Astrocyte of the spinal cord (primary cell): ENCODE results near the gene INO80.

Source experiments
- DNase-seq: peaks from one replicate; pipeline ENCODE4 v3.0.0; 2011; ENCODE audit warnings: low read depth, low spot score
- H3K4me3 ChIP-seq: 2 replicates; pipeline ENCODE4 v1.5.1; 2011; ENCODE audit warnings: low read depth, mild to moderate bottlenecking, low read length, moderate library complexity
- CTCF ChIP-seq: IDR thresholded peaks from 2 replicates; pipeline ENCODE4 v1.5.1; 2012; ENCODE audit warnings: low read depth, mild to moderate bottlenecking, low read length, inconsistent platforms
- in situ Hi-C: cut with HindIII; loops from 2 replicates; pipeline ENCODE4 v1.10.0; 2017; ENCODE audit warnings: low sequenced_read_pairs

INO80 gene

GRCh38 chr15:41116962-41117252, 827 bp upstream of the INO80 start:
- no peak for DNase-seq
- in situ Hi-C loops: no loop called here
- peak overlapping the region; percentile 97 for H3K4me3 ChIP-seq
- TF ChIP-seq CTCF: no peak

GRCh38 chr15:41115652-41116115, 396 bp downstream of the INO80 start:
- peak overlapping the region; percentile 97 for H3K4me3 ChIP-seq
- in situ Hi-C loops: no loop called here
- TF ChIP-seq CTCF: no peak
- no peak for DNase-seq

GRCh38 chr15:41115161-41115651, 874 bp downstream of the INO80 start:
- DNase-seq: peak; percentile 64
- TF ChIP-seq CTCF: peak; percentile 27
- in situ Hi-C loops: no loop called here
- peak overlapping the region; percentile 97 for H3K4me3 ChIP-seq

GRCh38 chr15:41106947-41107346, 9.1 kb downstream of the INO80 start:
- no peak for TF ChIP-seq CTCF
- no peak overlapping the region for H3K4me3 ChIP-seq
- in situ Hi-C loops: no loop called here
- DNase-seq: no peak

GRCh38 chr15:41105348-41106334, 10.4 kb downstream of the INO80 start:
- H3K4me3 ChIP-seq: no peak overlapping the region
- in situ Hi-C loops: no loop called here
- no peak for DNase-seq
- no peak for TF ChIP-seq CTCF

GRCh38 chr15:41104234-41104633, 11.8 kb downstream of the INO80 start:
- DNase-seq: peak; percentile 65
- no peak for TF ChIP-seq CTCF
- H3K4me3 ChIP-seq: no peak overlapping the region
- in situ Hi-C loops: no loop called here
